Omental fat pad (tissue), 4 donors: Measurements from ENCODE around the gene RAB11FIP4. TPM values are rescaled to one million over a fixed set of nuclear protein-coding genes. Genes with fewer than 3 reads are reported as not detected.

Experiments
- ATAC-seq: fragments of 150-250 bp; one replicate; pipeline ENCODE4 v1.9.1; 2016; ENCODE audit warnings: mild to moderate bottlenecking, moderate library complexity; ENCODE audit not compliant: low FRiP score
- DNase-seq: peaks from one replicate; pipeline ENCODE4 v3.0.0-alpha.2; 2019; ENCODE audit warnings: low spot score
- CTCF ChIP-seq, 3 donors: fragments of 450-650 bp; IDR thresholded peaks; one replicate each; pipeline ENCODE4 v1.5.1; 2016 to 2017; ENCODE audit warnings: antibody characterized with exemption in 3 of 3, mild to moderate bottlenecking in 3 of 3, moderate library complexity in 2 of 3
- total RNA-seq, 4 donors: library from RNA; depleted of rRNA; stranded (reverse); fragments of >200 nt; gene quantifications; one replicate each; pipeline ENCODE4 v1.1.0, GENCODE V29; 2016

Gene RAB11FIP4
- total RNA-seq, 4 donors from 2014 or later = 2.8 to 12.0 (median 5.7) TPM

GRCh38 chr17:31511195-31511578, 119.7 kb downstream of the RAB11FIP4 start:
- no peak for DNase-seq
- TF ChIP-seq CTCF (IDR thresholded peaks at IDR 0.05) = no peak
- ATAC-seq = no peak

- TF ChIP-seq CTCF (IDR thresholded peaks at IDR 0.05) = no peak
- no peak for DNase-seq
- ATAC-seq = no peak
These were observed 120.1 kb downstream of the RAB11FIP4 start for GRCh38 chr17:31511580-31511979.

- no peak for ATAC-seq
- TF ChIP-seq CTCF (IDR thresholded peaks at IDR 0.05) = no peak
- no peak for DNase-seq
These were observed 120.7 kb downstream of the RAB11FIP4 start for GRCh38 chr17:31512104-31512740.

GRCh38 chr17:31512796-31513195, 121.3 kb downstream of the RAB11FIP4 start:
- ATAC-seq (no peak), DNase-seq (no peak)
- TF ChIP-seq CTCF (IDR thresholded peaks at IDR 0.05) = no peak

- no peak for ATAC-seq
- TF ChIP-seq CTCF (IDR thresholded peaks at IDR 0.05) = no peak
- no peak for DNase-seq
These were observed 122.4 kb downstream of the RAB11FIP4 start for GRCh38 chr17:31513731-31514427.

GRCh38 chr17:31515267-31515666, 123.8 kb downstream of the RAB11FIP4 start:
- no peak for ATAC-seq
- no peak for TF ChIP-seq CTCF (IDR thresholded peaks at IDR 0.05)
- DNase-seq = no peak

GRCh38 chr17:31517524-31517923, 126.0 kb downstream of the RAB11FIP4 start:
- ATAC-seq = no peak
- no peak for TF ChIP-seq CTCF (IDR thresholded peaks at IDR 0.05)
- DNase-seq = no peak
